NT2/D1 (cell line): Measurements from ENCODE around the gene CPEB4.

Experiments
- DNase-seq: peaks from one replicate; pipeline ENCODE4 v3.0.0-alpha.2; 2011; ENCODE audit warnings: low read depth, low spot score
- H3K27me3 ChIP-seq: 2 replicates; pipeline ENCODE4 v1.6.0; 2011; ENCODE audit warnings: mild to moderate bottlenecking; ENCODE audit not compliant: insufficient read length, insufficient read depth
- H3K36me3 ChIP-seq: 2 replicates; pipeline ENCODE4 v1.6.1; 2011; ENCODE audit warnings: mild to moderate bottlenecking, low read length, mixed read lengths; ENCODE audit not compliant: insufficient read depth, insufficient read length
- H3K4me1 ChIP-seq: 2 replicates; pipeline ENCODE4 v1.5.1; 2011; ENCODE audit not compliant: insufficient read depth, insufficient read length
- H3K4me3 ChIP-seq: 2 replicates; pipeline ENCODE4 v1.5.1; 2011; ENCODE audit warnings: low read depth; ENCODE audit not compliant: insufficient read length
- H3K9ac ChIP-seq: 2 replicates; pipeline ENCODE4 v1.6.0; 2011; ENCODE audit warnings: low read depth; ENCODE audit not compliant: insufficient read length
- H3K9me3 ChIP-seq: 2 replicates; pipeline ENCODE4 v1.5.1; 2011; ENCODE audit warnings: mild to moderate bottlenecking, low read length; ENCODE audit not compliant: insufficient read depth
- SUZ12 ChIP-seq: IDR thresholded peaks from 2 replicates; pipeline ENCODE4 v1.6.1; 2011; ENCODE audit not compliant: insufficient read length, insufficient read depth; ENCODE audit errors: extremely low read depth
- YY1 ChIP-seq: IDR thresholded peaks from 2 replicates; pipeline ENCODE4 v1.6.1; 2011; ENCODE audit not compliant: insufficient read length, insufficient read depth
- ZNF274 ChIP-seq: IDR thresholded peaks from 2 replicates; pipeline ENCODE4 v1.6.1; 2011; ENCODE audit warnings: mild to moderate bottlenecking, low read depth, low read length

The CPEB4 gene

GRCh38 chr5:173901705-173902104 is 13.6 kb downstream of the CPEB4 start:
- DNase-seq: no peak
- no peaks in the 10 kb centered on the region for H3K4me1 ChIP-seq
- no peak overlapping the region for H3K4me3 ChIP-seq
- no peaks in the 10 kb centered on the region for H3K36me3 ChIP-seq
- no peaks in the 10 kb centered on the region for H3K27me3 ChIP-seq
- TF ChIP-seq SUZ12: no peak
- TF ChIP-seq ZNF274: no peak
- TF ChIP-seq YY1: no peak
- no peak overlapping the region for H3K9ac ChIP-seq
- no peaks in the 10 kb centered on the region for H3K9me3 ChIP-seq

DNA sequence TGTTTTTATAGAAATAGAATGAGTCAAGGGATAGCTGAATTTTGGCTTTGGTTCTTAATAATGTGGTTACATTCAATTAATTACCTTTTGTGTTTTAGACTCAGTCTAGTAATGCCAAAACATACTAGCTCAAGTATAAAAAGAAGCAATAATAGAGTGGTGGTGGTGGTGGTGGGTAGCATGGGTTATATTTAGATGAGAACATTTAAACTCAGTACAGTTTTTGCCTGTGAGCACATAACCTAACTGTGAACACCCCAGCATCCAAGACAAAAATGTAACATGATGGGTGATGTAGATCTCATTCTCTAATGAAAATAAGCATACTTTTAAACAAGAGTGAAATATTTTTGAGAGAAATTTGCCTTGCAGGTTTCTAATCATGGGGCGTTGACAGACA is 14.2 kb downstream of the CPEB4 start:
- no peaks in the 10 kb centered on the region for H3K27me3 ChIP-seq
- H3K9ac ChIP-seq: no peak overlapping the region
- H3K9me3 ChIP-seq: no peaks in the 10 kb centered on the region
- H3K36me3 ChIP-seq: no peaks in the 10 kb centered on the region
- H3K4me1 ChIP-seq: no peaks in the 10 kb centered on the region
- TF ChIP-seq SUZ12 (no peak), ZNF274 (no peak), YY1 (no peak)
- no peak overlapping the region for H3K4me3 ChIP-seq
- no peak for DNase-seq

DNA sequence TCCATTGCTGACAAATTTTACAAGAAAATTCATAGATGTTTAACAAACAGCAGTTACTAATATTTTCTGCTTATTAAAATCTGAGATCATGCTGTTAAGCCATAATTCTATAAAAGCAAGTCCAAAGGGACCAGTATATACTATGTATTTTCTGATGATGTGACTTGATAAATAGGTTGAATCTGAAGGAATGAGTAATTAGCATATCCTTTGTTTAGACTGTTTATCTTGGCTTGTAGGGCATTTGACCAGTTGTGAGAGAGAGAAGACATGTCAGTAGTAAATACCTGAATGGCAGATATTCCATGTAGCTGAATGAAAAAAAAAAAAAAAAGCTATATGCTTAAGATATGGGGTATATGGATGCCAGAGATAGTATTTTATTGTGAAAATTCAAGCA is 14.6 kb downstream of the CPEB4 start:
- no peak for DNase-seq
- H3K36me3 ChIP-seq: no peaks in the 10 kb centered on the region
- H3K27me3 ChIP-seq: no peaks in the 10 kb centered on the region
- no peak overlapping the region for H3K4me3 ChIP-seq
- TF ChIP-seq ZNF274 (no peak), YY1 (no peak), SUZ12 (no peak)
- H3K4me1 ChIP-seq: no peaks in the 10 kb centered on the region
- H3K9ac ChIP-seq: no peak overlapping the region
- no peaks in the 10 kb centered on the region for H3K9me3 ChIP-seq

GRCh38 chr5:173903396-173904140 is 15.4 kb downstream of the CPEB4 start:
- DNase-seq: no peak
- TF ChIP-seq YY1 (no peak), SUZ12 (no peak), ZNF274 (no peak)
- H3K9ac ChIP-seq: no peak overlapping the region
- no peaks in the 10 kb centered on the region for H3K36me3 ChIP-seq
- no peaks in the 10 kb centered on the region for H3K27me3 ChIP-seq
- no peak overlapping the region for H3K4me3 ChIP-seq
- H3K4me1 ChIP-seq: no peaks in the 10 kb centered on the region
- H3K9me3 ChIP-seq: no peaks in the 10 kb centered on the region

DNA sequence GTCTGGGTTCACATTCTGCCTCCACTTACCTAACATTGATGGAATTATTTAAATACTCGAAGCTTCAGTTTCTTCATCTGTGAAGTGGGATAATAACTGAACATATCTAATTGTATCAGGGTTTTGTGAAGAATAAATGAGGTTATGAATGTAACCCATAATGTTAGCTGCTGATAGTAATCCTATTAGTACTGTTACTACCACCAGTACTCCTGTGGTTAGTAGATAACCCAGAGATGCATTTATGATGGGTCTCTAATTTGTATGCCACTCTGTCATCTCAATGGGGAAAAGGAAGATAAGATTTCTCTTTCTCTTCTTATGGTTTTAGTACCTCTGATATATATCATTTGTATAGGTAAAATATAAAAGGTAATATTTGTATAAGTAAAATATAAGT is 16.0 kb downstream of the CPEB4 start:
- Histone ChIP-seq H3K9me3 (no peaks in the 10 kb centered on the region), H3K36me3 (no peaks in the 10 kb centered on the region), H3K27me3 (no peaks in the 10 kb centered on the region), H3K9ac (no peak overlapping the region), H3K4me1 (no peaks in the 10 kb centered on the region), H3K4me3 (no peak overlapping the region)
- no peak for DNase-seq
- no peak for TF ChIP-seq ZNF274
- TF ChIP-seq SUZ12: no peak
- TF ChIP-seq YY1: no peak

- Histone ChIP-seq H3K27me3 (no peaks in the 10 kb centered on the region), H3K9me3 (no peaks in the 10 kb centered on the region), H3K9ac (no peak overlapping the region), H3K36me3 (no peaks in the 10 kb centered on the region), H3K4me3 (no peak overlapping the region), H3K4me1 (no peaks in the 10 kb centered on the region)
- TF ChIP-seq SUZ12 (no peak), YY1 (no peak), ZNF274 (no peak)
- no peak for DNase-seq
These were observed 19.1 kb downstream of the CPEB4 start for GRCh38 chr5:173907284-173907683.

- no peak for DNase-seq
- Histone ChIP-seq H3K36me3 (no peaks in the 10 kb centered on the region), H3K4me1 (no peaks in the 10 kb centered on the region), H3K9me3 (no peaks in the 10 kb centered on the region), H3K27me3 (no peaks in the 10 kb centered on the region), H3K4me3 (no peak overlapping the region), H3K9ac (no peak overlapping the region)
- no peak for TF ChIP-seq ZNF274
These were observed 19.7 kb downstream of the CPEB4 start for GRCh38 chr5:173907686-173908371.
